ENCODE data around the gene SLX4IP. TPM values are rescaled to one million over a fixed set of nuclear protein-coding genes. Genes with fewer than 3 reads are reported as not detected.

The SLX4IP gene
- total and polyA plus RNA-seq, 2 of the 13 experiments (the other 11 are each of a cell fraction or from before 2014, with no cell fraction given) = 3.6 to 7.3 TPM

DNA sequence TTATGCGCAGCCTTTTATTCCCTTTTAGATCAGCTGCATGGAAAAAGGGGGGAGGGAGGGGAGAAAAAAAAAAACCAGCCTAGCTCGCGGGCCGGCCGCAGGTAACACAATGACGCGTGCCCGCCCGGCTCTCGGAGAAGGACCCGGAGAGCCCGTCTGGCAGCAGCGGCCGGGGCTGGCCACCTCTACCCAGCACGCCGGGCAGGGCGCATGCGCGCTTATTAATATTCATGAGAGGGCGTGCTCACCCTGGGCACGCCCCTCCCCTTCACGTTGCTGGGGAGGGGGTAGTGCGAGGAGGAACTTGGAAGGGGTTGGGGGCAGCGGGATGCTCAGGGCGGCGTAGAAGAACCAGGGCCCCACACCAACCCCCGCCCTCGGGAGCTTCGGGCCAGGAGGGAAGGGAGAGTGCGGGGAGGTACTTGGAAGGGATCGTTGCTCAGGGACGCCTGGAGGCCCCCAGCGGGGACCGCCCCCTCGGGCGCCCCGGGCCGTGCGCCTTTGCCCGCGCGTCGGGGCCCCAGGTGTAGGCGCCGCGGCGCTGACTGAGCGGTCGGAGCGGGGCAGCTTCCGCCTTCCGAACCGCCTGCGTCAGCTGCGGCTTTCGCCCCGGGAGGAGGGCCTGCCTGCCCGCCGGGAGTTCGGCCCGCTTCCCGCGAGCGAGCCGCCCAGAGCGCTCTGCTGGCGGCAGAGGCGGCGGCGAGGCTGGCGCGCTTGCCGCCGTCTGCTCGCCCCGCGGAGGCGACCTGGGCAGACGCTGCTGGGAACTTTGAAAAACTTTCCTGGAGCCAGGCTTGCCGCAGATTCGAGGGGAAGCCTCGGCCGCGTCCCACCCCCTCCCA lies 239.0 kb downstream of the SLX4IP start, which contains the start of gene JAG1 (continued):
- TF ChIP-seq, protein P1, sequence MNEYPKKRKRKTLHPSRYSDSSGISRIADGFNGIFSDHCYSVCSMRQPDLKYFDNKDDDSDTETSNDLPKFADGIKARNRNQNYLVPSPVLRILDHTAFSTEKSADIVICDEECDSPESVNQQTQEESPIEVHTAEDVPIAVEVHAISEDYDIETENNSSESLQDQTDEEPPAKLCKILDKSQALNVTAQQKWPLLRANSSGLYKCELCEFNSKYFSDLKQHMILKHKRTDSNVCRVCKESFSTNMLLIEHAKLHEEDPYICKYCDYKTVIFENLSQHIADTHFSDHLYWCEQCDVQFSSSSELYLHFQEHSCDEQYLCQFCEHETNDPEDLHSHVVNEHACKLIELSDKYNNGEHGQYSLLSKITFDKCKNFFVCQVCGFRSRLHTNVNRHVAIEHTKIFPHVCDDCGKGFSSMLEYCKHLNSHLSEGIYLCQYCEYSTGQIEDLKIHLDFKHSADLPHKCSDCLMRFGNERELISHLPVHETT (CRISPR knock-in tag; conservative IDR thresholded peaks at IDR 0.05) = peak; percentile 21
- peak; percentile 71; the same call in 1 of the 2 replicates for TF ChIP-seq JUN (CRISPR knock-in tag; IDR thresholded peaks at IDR 0.05)
- TF ChIP-seq RCOR2 (CRISPR knock-in tag; IDR thresholded peaks at IDR 0.05) = peak; percentile 36; the same call in 1 of the 2 replicates
- TF ChIP-seq ZNF556 (CRISPR knock-in tag; IDR thresholded peaks at IDR 0.05; ENCODE audit: borderline replicate concordance) = peak; percentile 56; the same call in 1 of the 2 replicates
- TF ChIP-seq MIER3 (CRISPR knock-in tag; IDR thresholded peaks at IDR 0.05; ENCODE audit: borderline replicate concordance) = peak; percentile 48; the same call in 1 of the 2 replicates
- TF ChIP-seq, protein P2, sequence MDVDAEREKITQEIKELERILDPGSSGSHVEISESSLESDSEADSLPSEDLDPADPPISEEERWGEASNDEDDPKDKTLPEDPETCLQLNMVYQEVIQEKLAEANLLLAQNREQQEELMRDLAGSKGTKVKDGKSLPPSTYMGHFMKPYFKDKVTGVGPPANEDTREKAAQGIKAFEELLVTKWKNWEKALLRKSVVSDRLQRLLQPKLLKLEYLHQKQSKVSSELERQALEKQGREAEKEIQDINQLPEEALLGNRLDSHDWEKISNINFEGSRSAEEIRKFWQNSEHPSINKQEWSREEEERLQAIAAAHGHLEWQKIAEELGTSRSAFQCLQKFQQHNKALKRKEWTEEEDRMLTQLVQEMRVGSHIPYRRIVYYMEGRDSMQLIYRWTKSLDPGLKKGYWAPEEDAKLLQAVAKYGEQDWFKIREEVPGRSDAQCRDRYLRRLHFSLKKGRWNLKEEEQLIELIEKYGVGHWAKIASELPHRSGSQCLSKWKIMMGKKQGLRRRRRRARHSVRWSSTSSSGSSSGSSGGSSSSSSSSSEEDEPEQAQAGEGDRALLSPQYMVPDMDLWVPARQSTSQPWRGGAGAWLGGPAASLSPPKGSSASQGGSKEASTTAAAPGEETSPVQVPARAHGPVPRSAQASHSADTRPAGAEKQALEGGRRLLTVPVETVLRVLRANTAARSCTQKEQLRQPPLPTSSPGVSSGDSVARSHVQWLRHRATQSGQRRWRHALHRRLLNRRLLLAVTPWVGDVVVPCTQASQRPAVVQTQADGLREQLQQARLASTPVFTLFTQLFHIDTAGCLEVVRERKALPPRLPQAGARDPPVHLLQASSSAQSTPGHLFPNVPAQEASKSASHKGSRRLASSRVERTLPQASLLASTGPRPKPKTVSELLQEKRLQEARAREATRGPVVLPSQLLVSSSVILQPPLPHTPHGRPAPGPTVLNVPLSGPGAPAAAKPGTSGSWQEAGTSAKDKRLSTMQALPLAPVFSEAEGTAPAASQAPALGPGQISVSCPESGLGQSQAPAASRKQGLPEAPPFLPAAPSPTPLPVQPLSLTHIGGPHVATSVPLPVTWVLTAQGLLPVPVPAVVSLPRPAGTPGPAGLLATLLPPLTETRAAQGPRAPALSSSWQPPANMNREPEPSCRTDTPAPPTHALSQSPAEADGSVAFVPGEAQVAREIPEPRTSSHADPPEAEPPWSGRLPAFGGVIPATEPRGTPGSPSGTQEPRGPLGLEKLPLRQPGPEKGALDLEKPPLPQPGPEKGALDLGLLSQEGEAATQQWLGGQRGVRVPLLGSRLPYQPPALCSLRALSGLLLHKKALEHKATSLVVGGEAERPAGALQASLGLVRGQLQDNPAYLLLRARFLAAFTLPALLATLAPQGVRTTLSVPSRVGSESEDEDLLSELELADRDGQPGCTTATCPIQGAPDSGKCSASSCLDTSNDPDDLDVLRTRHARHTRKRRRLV (CRISPR knock-in tag; IDR thresholded peaks at IDR 0.05) = no peak
- TF ChIP-seq, protein P3, sequence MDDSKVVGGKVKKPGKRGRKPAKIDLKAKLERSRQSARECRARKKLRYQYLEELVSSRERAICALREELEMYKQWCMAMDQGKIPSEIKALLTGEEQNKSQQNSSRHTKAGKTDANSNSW (CRISPR knock-in tag; IDR thresholded peaks at IDR 0.05; ENCODE audit: borderline replicate concordance) = no peak
- peak; percentile 93 for TF ChIP-seq SP4 (CRISPR knock-in tag; IDR thresholded peaks at IDR 0.05)
- no peak for TF ChIP-seq EHMT2 (IDR thresholded peaks at IDR 0.05; ENCODE audit: borderline replicate concordance, low read depth, low read length)
- TF ChIP-seq, protein P4, sequence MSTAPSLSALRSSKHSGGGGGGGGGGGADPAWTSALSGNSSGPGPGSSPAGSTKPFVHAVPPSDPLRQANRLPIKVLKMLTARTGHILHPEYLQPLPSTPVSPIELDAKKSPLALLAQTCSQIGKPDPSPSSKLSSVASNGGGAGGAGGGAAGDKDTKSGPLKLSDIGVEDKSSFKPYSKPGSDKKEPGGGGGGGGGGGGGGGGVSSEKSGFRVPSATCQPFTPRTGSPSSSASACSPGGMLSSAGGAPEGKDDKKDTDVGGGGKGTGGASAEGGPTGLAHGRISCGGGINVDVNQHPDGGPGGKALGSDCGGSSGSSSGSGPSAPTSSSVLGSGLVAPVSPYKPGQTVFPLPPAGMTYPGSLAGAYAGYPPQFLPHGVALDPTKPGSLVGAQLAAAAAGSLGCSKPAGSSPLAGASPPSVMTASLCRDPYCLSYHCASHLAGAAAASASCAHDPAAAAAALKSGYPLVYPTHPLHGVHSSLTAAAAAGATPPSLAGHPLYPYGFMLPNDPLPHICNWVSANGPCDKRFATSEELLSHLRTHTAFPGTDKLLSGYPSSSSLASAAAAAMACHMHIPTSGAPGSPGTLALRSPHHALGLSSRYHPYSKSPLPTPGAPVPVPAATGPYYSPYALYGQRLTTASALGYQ (CRISPR knock-in tag; IDR thresholded peaks at IDR 0.05) = peak; percentile 59; the same call in 1 of the 2 replicates
- TF ChIP-seq, protein P5, sequence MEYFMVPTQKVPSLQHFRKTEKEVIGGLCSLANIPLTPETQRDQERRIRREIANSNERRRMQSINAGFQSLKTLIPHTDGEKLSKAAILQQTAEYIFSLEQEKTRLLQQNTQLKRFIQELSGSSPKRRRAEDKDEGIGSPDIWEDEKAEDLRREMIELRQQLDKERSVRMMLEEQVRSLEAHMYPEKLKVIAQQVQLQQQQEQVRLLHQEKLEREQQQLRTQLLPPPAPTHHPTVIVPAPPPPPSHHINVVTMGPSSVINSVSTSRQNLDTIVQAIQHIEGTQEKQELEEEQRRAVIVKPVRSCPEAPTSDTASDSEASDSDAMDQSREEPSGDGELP (IDR thresholded peaks at IDR 0.05; ENCODE audit: borderline replicate concordance, low read depth) = peak; percentile 9; the same call in 1 of the 2 replicates
- TF ChIP-seq MATR3 (CRISPR knock-in tag; IDR thresholded peaks at IDR 0.05) = no peak
- TF ChIP-seq, protein P6, sequence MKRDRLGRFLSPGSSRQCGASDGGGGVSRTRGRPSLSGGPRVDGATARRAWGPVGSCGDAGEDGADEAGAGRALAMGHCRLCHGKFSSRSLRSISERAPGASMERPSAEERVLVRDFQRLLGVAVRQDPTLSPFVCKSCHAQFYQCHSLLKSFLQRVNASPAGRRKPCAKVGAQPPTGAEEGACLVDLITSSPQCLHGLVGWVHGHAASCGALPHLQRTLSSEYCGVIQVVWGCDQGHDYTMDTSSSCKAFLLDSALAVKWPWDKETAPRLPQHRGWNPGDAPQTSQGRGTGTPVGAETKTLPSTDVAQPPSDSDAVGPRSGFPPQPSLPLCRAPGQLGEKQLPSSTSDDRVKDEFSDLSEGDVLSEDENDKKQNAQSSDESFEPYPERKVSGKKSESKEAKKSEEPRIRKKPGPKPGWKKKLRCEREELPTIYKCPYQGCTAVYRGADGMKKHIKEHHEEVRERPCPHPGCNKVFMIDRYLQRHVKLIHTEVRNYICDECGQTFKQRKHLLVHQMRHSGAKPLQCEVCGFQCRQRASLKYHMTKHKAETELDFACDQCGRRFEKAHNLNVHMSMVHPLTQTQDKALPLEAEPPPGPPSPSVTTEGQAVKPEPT (CRISPR knock-in tag; IDR thresholded peaks at IDR 0.05; ENCODE audit: low read depth) = no peak; the same call in 1 of the 2 replicates
- no peak; the same call in 1 of the 2 replicates for TF ChIP-seq PITX1 (CRISPR knock-in tag; IDR thresholded peaks at IDR 0.05)
- TF ChIP-seq ZSCAN21 (CRISPR knock-in tag; IDR thresholded peaks at IDR 0.05; ENCODE audit: borderline replicate concordance) = no peak
